Right lobe of liver (tissue), 6 donors: ENCODE data around the gene KLK13. TPM values are rescaled to one million over a fixed set of nuclear protein-coding genes. Genes with fewer than 3 reads are reported as not detected.
A peak's percentile ranks its signal among the peaks of the same experiment; 100 is the strongest.

Experiments
- ATAC-seq, 4 donors: fragments of 200-7000 bp; cut with Tn5 transposase; one replicate each; pipeline ENCODE4 v1.9.1; 2020; ENCODE audit warnings: mild to moderate bottlenecking in 4 of 4, moderate library complexity in 4 of 4
- DNase-seq, 3 donors: peaks; one replicate each; pipeline ENCODE4 v3.0.0-alpha.2; 2020
- H3K27ac ChIP-seq, 3 donors: fragments of 200-600 bp; one replicate each; pipeline ENCODE4 v1.8.0; 2022
- H3K27me3 ChIP-seq, 2 donors: fragments of 200-600 bp; one replicate each; pipeline ENCODE4 v1.8.0; 2022
- H3K36me3 ChIP-seq, 4 donors: fragments of 200-600 bp; sonication (generic) in 1 of 4; one replicate each; pipeline versions ENCODE4 v1.5.1 to v1.8.0; 2017 to 2022; ENCODE audit warnings: control low read depth in 1 of 4
- H3K4me1 ChIP-seq, 4 donors: fragments of 200-600 bp; sonication (generic) in 1 of 4; one replicate each; pipeline versions ENCODE4 v1.5.1 to v1.8.0; 2017 to 2022; ENCODE audit warnings: control low read depth in 1 of 4
- H3K4me3 ChIP-seq, 3 donors: fragments of 200-600 bp; one replicate each; pipeline ENCODE4 v1.8.0; 2022
- H3K9me3 ChIP-seq, 4 donors: fragments of 200-600 bp; sonication (generic) in 1 of 4; one replicate each; pipeline versions ENCODE4 v1.5.1 to v1.8.0; 2017 to 2022; ENCODE audit warnings: control low read depth in 1 of 4
- CTCF ChIP-seq, 4 donors: fragments of 200-600 bp in 3 of 4; fragments of 450-650 bp in 1 of 4; IDR thresholded peaks; one replicate each; pipeline versions ENCODE4 v1.5.1 to v1.8.0; 2016 to 2022; ENCODE audit warnings: antibody characterized with exemption in 4 of 4, mild to moderate bottlenecking in 2 of 4
- POLR2A ChIP-seq: fragments of 450-650 bp; IDR thresholded peaks from one replicate; pipeline ENCODE4 v1.6.1; 2017; ENCODE audit warnings: antibody characterized with exemption, mild to moderate bottlenecking
- WGBS: methylation state at CpG from one replicate; pipeline ENCODE4 v1.1.6; 2018; ENCODE audit warnings: low coverage, low lambda C conversion rate; ENCODE audit not compliant: insufficient coverage; ENCODE audit errors: missing lambda C conversion rate; 5-methylcytosine and 5-hydroxymethylcytosine counted together
- intact Hi-C, 2 donors: fragments of 100-400 bp; cut with DNase I; formaldehyde crosslinking; loops; one replicate each; pipeline versions ENCODE4 v1.11.2 to v1.14.1; 2022
- long read RNA-seq: library from polyadenylated mRNA; unstranded; transcript quantifications from one replicate; pipeline ENCODE4 v2.0.0, GENCODE V29; 2019
- total RNA-seq, 6 experiments: library from RNA; depleted of rRNA in 2 of 6; stranded (reverse); fragments of >200 nt in 2 of 6; fragmentation: NEBNext Ultra II Directional in 3 of 6; extraction: Animal tissue kit (Norgen Biotek cat#: 25700) in 3 of 6; gene quantifications; one replicate each; pipeline versions ENCODE4 v1.1.0 to v1.2.4, GENCODE V29; 2016 to 2023
- donor health status: DM: no; HTN: yes; CAD: no.
- donor health status: DM: no; HTN: no; CAD: no.
- donor health status: DM: no; HTN: no; CAD: no.
- donor health status: DM: no; HTN: yes; CAD: no.
- donor health status: DM: no; HTN: yes; CAD: no.

The KLK13 gene
- not detected for total RNA-seq
- long read RNA-seq, result 0 reads

GRCh38 chr19:51064534-51065220, at the start of gene KLK13:
Gene KLK13 (minus strand): TSS chr19:51065092. CDS start chr19:51065067, 25 bp downstream.
- Histone ChIP-seq H3K4me1 (no peaks in the 10 kb centered on the region), H3K9me3 (no peaks in the 10 kb centered on the region), H3K27ac (no peak within 1 kb of the TSS), H3K36me3 (no peaks in the 10 kb centered on the region), H3K27me3 (peaks cover 0 to 4% of the 10 kb centered on the region in 2 donors), H3K4me3 (no peak within 1 kb of the TSS)
- ATAC-seq (peak in 2 of 4 donors; percentile 52 to 58), DNase-seq (peak in 1 of 3 donors; percentile 29)
- TF ChIP-seq CTCF (IDR thresholded peaks at IDR 0.05) (no peak), POLR2A (no peak)
- intact Hi-C loops, result no loop called here
- WGBS, result 24% methylated on average over 20 of the region's 38 CpGs

- H3K4me1 ChIP-seq, result no peaks in the 10 kb centered on the region
- no peak for ATAC-seq
- H3K4me3 ChIP-seq, result no peak overlapping the region
- TF ChIP-seq CTCF (IDR thresholded peaks at IDR 0.05), result no peak
- TF ChIP-seq POLR2A, result no peak
- no peaks in the 10 kb centered on the region for H3K9me3 ChIP-seq
- 49% methylated on average over 6 of the region's 6 CpGs for WGBS
- DNase-seq, result no peak
- no peak overlapping the region for H3K27ac ChIP-seq
- intact Hi-C loops, result loop anchor here in 1 of 2 donors (10.0 kb wide), 1 partner anchor 481 kb away; no protein-coding TSS in a partner anchor
- no peaks in the 10 kb centered on the region for H3K27me3 ChIP-seq
- no peaks in the 10 kb centered on the region for H3K36me3 ChIP-seq
Observed at GRCh38 chr19:51114087-51114729, 49.3 kb upstream of the KLK13 start.

- intact Hi-C loops, result loop anchor here in 1 of 2 donors (10.0 kb wide), 1 partner anchor 483 kb away; no protein-coding TSS in a partner anchor
- 22% methylated on average over 6 of the region's 6 CpGs for WGBS
Observed at GRCh38 chr19:51111606-51112005, 46.7 kb upstream of the KLK13 start.

GRCh38 chr19:51110666-51110971, 45.7 kb upstream of the KLK13 start:
- WGBS, result 25% methylated on average over 1 of the region's 1 CpG
- peaks cover 0 to 12% (median 6%) of the 10 kb centered on the region in 4 donors for H3K4me1 ChIP-seq
- no peaks in the 10 kb centered on the region for H3K27me3 ChIP-seq
- peak in 1 of 3 donors; percentile 2 for DNase-seq
- no peaks in the 10 kb centered on the region for H3K9me3 ChIP-seq
- ATAC-seq, result no peak
- TF ChIP-seq POLR2A, result no peak
- H3K4me3 ChIP-seq, result no peak overlapping the region
- no peaks in the 10 kb centered on the region for H3K36me3 ChIP-seq
- intact Hi-C loops, result loop anchor here in 1 of 2 donors (10.0 kb wide), 1 partner anchor 484 kb away; no protein-coding TSS in a partner anchor
- H3K27ac ChIP-seq, result no peak overlapping the region

More at GRCh38 chr19:51111606-51112005, 46.7 kb upstream of the KLK13 start:
- DNase-seq, result peak in 1 of 3 donors; percentile 42
- ATAC-seq, result no peak
- TF ChIP-seq CTCF (IDR thresholded peaks at IDR 0.05) (no peak), POLR2A (no peak)
- Histone ChIP-seq H3K9me3 (no peaks in the 10 kb centered on the region), H3K4me1 (peaks cover 0 to 12% (median 6%) of the 10 kb centered on the region in 4 donors), H3K27me3 (no peaks in the 10 kb centered on the region), H3K4me3 (no peak overlapping the region), H3K27ac (no peak overlapping the region), H3K36me3 (no peaks in the 10 kb centered on the region)

- Histone ChIP-seq H3K4me3 (peak overlapping the region; percentile 71 to 94 (median 73)), H3K27ac (peak overlapping the region in 1 of 3 donors; percentile 11), H3K9me3 (no peaks in the 10 kb centered on the region), H3K27me3 (no peaks in the 10 kb centered on the region), H3K36me3 (peaks cover 0 to 5% (median 0%) of the 10 kb centered on the region in 4 donors), H3K4me1 (peaks cover 0 to 12% (median 6%) of the 10 kb centered on the region in 4 donors)
- DNase-seq (no peak), ATAC-seq (peak; percentile 31 to 60 (median 38))
- TF ChIP-seq CTCF (IDR thresholded peaks at IDR 0.05) (no peak), POLR2A (no peak)
- intact Hi-C loops, result loop anchor here in 1 of 2 donors (5.0 kb wide), 1 partner anchor 484 kb away; no protein-coding TSS in a partner anchor
- 0% methylated on average over 6 of the region's 15 CpGs for WGBS
Observed at GRCh38 chr19:51108805-51109146, 43.9 kb upstream of the KLK13 start.
